K562 (cell line): ENCODE results near the gene CCDC88C. TPM values are rescaled to one million over a fixed set of nuclear protein-coding genes. Genes with fewer than 3 reads are reported as not detected.
A peak's percentile ranks its signal among the peaks of the same experiment; 100 is the strongest.

Source experiments
- ATAC-seq: fragments of 200-7000 bp; cut with Tn5 transposase; 3 replicates; pipeline ENCODE4 v1.9.1; 2020; ENCODE audit warnings: moderate library complexity
- BruUV-seq: library from RNA; stranded (reverse); fragments of 400-500 nt; replicated peaks from 2 replicates; lab custom pipeline; 2021; lab: Mats Ljungman, UMichigan
- CTCF ChIA-PET: fragments of 300-600 bp; formaldehyde crosslinking; extraction: SDS; loops from one replicate; lab custom pipeline; 2021; ENCODE audit warnings: low intra/inter-chr PET ratio; lab: Yijun Ruan, JAX
- POLR2A ChIA-PET: fragments of 300-600, 350-650 bp; sonication (Branson Sonifier 250); formaldehyde crosslinking; extraction: SDS; loops from one replicate; lab custom pipeline; 2021; ENCODE audit warnings: antibody characterized with exemption, inconsistent platforms; lab: Yijun Ruan, JAX
- DNase-seq, 4 experiments: peaks; one replicate each; pipeline versions ENCODE4 v3.0.0 to v3.0.0-alpha.2; 2011 to 2018; ENCODE audit warnings: low spot score in 3 of 4, mixed read lengths in 3 of 4; ENCODE audit errors: extremely low read depth in 1 of 4
- FAIRE-seq: peaks from 2 replicates; lab custom pipeline; 2011; peaks lifted over from hg19 to GRCh38; lab: Jason Lieb, UNC
- H2AFZ ChIP-seq: 2 replicates; pipeline ENCODE4 v1.6.0; 2011; ENCODE audit warnings: low read depth, low read length, control low read depth, inconsistent platforms
- H3K27ac ChIP-seq: fragments of 200-600 bp; 3 replicates; pipeline ENCODE4 v1.8.0; 2011; ENCODE audit warnings: low read depth, mild to moderate bottlenecking, control low read depth, inconsistent platforms, low read length, moderate library complexity, mixed read lengths; ENCODE audit errors: extremely low read depth
- H3K27me3 ChIP-seq, 2 experiments: fragments of 300-600 bp in 1 of 2; 2 replicates in 1 of 2; 3 replicates in 1 of 2; pipeline versions ENCODE4 v1.6.0 to v1.8.0; 2011; ENCODE audit warnings: inconsistent platforms in 2 of 2, low read length in 2 of 2, mild to moderate bottlenecking in 1 of 2, mixed read lengths in 1 of 2, moderate library complexity in 1 of 2; ENCODE audit not compliant: control insufficient read depth in 2 of 2, insufficient read depth in 2 of 2
- H3K36me3 ChIP-seq: fragments of 300-600 bp; 3 replicates; pipeline ENCODE4 v1.8.0; 2011; ENCODE audit warnings: mild to moderate bottlenecking, low read length, inconsistent platforms; ENCODE audit not compliant: control insufficient read depth, insufficient read depth
- H3K4me1 ChIP-seq, 2 experiments: fragments of 200-600 bp in 1 of 2; replicated peaks in 1 of 2; 2 replicates in 1 of 2; 3 replicates in 1 of 2; pipeline versions ENCODE4 v1.5.1 to v1.8.0; 2011; ENCODE audit warnings: inconsistent platforms in 2 of 2, low read length in 2 of 2, mild to moderate bottlenecking in 1 of 2, mixed read lengths in 1 of 2, moderate library complexity in 1 of 2; ENCODE audit not compliant: control insufficient read depth in 2 of 2, insufficient read depth in 2 of 2
- H3K4me2 ChIP-seq: 2 replicates; pipeline ENCODE4 v1.6.1; 2011; ENCODE audit warnings: low read length, control low read depth, inconsistent platforms, mixed read lengths; ENCODE audit not compliant: insufficient read depth
- H3K4me3 ChIP-seq: fragments of 200-600 bp; sonication (generic), shearing (Covaris generic); 2 replicates; pipeline ENCODE4 v1.5.1; 2016; ENCODE audit warnings: control low read depth, inconsistent platforms
- H3K79me2 ChIP-seq: fragments of 200-600 bp; 3 replicates; pipeline ENCODE4 v1.8.0; 2011; ENCODE audit warnings: low read length, inconsistent platforms; ENCODE audit not compliant: control insufficient read depth, insufficient read depth
- H3K9ac ChIP-seq, 2 experiments: 2 replicates each; pipeline versions ENCODE4 v1.6.0 to v1.6.1; 2011; ENCODE audit warnings: low read depth in 2 of 2, low read length in 2 of 2, control low read depth in 1 of 2, inconsistent platforms in 1 of 2, mild to moderate bottlenecking in 1 of 2, mixed read lengths in 1 of 2; ENCODE audit not compliant: insufficient read depth in 1 of 2
- H3K9me1 ChIP-seq: one replicate; pipeline ENCODE4 v1.6.0; 2011; ENCODE audit warnings: inconsistent platforms, mild to moderate bottlenecking, low read length, moderate library complexity; ENCODE audit not compliant: control insufficient read depth, insufficient read depth
- H3K9me3 ChIP-seq: replicated peaks from 2 replicates; pipeline ENCODE4 v1.5.1; 2011; ENCODE audit warnings: low read depth, low read length, inconsistent platforms; ENCODE audit not compliant: control insufficient read depth, insufficient read depth
- H4K20me1 ChIP-seq: replicated peaks from 2 replicates; pipeline ENCODE4 v1.6.1; 2011; ENCODE audit warnings: low read length, inconsistent platforms, mixed read lengths; ENCODE audit not compliant: control insufficient read depth, insufficient read depth
- BCOR ChIP-seq: fragments of 450-650 bp; IDR thresholded peaks from 2 replicates; pipeline ENCODE4 v1.6.1; 2016
- CBFA2T2 ChIP-seq: fragments of 450-650 bp; conservative IDR thresholded peaks from 2 replicates; pipeline ENCODE4 v1.6.1; 2017; ENCODE audit warnings: mild to moderate bottlenecking
- CHCHD3 ChIP-seq: fragments of 250-450 bp; sonication (Bioruptor Pico); IDR thresholded peaks from 2 replicates; pipeline ENCODE4 v2.1.2; 2022; ENCODE audit warnings: mild to moderate bottlenecking
- ESRRB ChIP-seq: fragments of 250-450 bp; sonication (Bioruptor Pico); IDR thresholded peaks from 2 replicates; pipeline ENCODE4 v1.5.0; 2020; ENCODE audit warnings: mild to moderate bottlenecking, moderate library complexity, borderline replicate concordance
- FOXA1 ChIP-seq: fragments of 450-650 bp; IDR thresholded peaks from 2 replicates; pipeline ENCODE4 v1.6.1; 2016; ENCODE audit warnings: mild to moderate bottlenecking, borderline replicate concordance
- FOXK1 ChIP-seq: sonication (generic); formaldehyde crosslinking; IDR thresholded peaks from 2 replicates; pipeline ENCODE4 v1.8.0; 2022; ENCODE audit warnings: missing genetic modification reagents, mild to moderate bottlenecking, borderline replicate concordance
- GABPB2 ChIP-seq: fragments of 250-450 bp; sonication (Bioruptor Pico); conservative IDR thresholded peaks from 2 replicates; pipeline ENCODE4 v1.5.1; 2021; ENCODE audit warnings: mild to moderate bottlenecking
- HDAC2 ChIP-seq: fragments of 450-650 bp; IDR thresholded peaks from 2 replicates; pipeline ENCODE4 v1.6.1; 2016; ENCODE audit warnings: mild to moderate bottlenecking
- ILF3 ChIP-seq: fragments of 450-650 bp; IDR thresholded peaks from 2 replicates; pipeline ENCODE4 v1.6.1; 2018; ENCODE audit warnings: antibody characterized with exemption, mild to moderate bottlenecking, moderate library complexity, borderline replicate concordance
- PHB ChIP-seq: fragments of 250-450 bp; sonication (Bioruptor Pico); IDR thresholded peaks from 2 replicates; pipeline ENCODE4 v1.5.0; 2021
- RAD51 ChIP-seq: fragments of 450-650 bp; IDR thresholded peaks from 2 replicates; pipeline ENCODE4 v1.7.1; 2016; ENCODE audit warnings: low read depth, mild to moderate bottlenecking, borderline replicate concordance
- TAF9B ChIP-seq: fragments of 450-650 bp; IDR thresholded peaks from 2 replicates; pipeline ENCODE4 v1.6.1; 2018; ENCODE audit warnings: mild to moderate bottlenecking; ENCODE audit not compliant: partially characterized antibody
- TFE3 ChIP-seq: fragments of 450-650 bp; formaldehyde crosslinking; IDR thresholded peaks from 2 replicates; pipeline ENCODE4 v1.4.0; 2020; ENCODE audit warnings: mild to moderate bottlenecking, mixed read lengths
- USF1 ChIP-seq: sonication (generic); formaldehyde crosslinking; IDR thresholded peaks from 2 replicates; pipeline ENCODE4 v1.9.0; 2022; ENCODE audit warnings: mild to moderate bottlenecking, missing genetic modification reagents
- ZNF124 ChIP-seq: sonication (generic); formaldehyde crosslinking; IDR thresholded peaks from 2 replicates; pipeline ENCODE4 v1.8.1; 2022; ENCODE audit warnings: missing genetic modification reagents
- ZNF143 ChIP-seq: sonication (generic); formaldehyde crosslinking; IDR thresholded peaks from 2 replicates; pipeline ENCODE4 v1.9.0; 2022; ENCODE audit warnings: mild to moderate bottlenecking, missing genetic modification reagents
- WGBS: fragments of 100-300 bp; shearing (Covaris generic); methylation state at CpG from one replicate; pipeline ENCODE4 v1.1.6; 2016; ENCODE audit warnings: low coverage, mixed read lengths; ENCODE audit not compliant: insufficient coverage; ENCODE audit errors: missing lambda C conversion rate; 5-methylcytosine and 5-hydroxymethylcytosine counted together
- in situ Hi-C: fragments of 300-500 bp; cut with MboI; formaldehyde crosslinking; loops from 4 replicates; pipeline ENCODE4 v1.15.0; 2018; ENCODE audit warnings: inconsistent platforms, mixed read lengths
- intact Hi-C: fragments of 100-400 bp; cut with micrococcal nuclease; formaldehyde crosslinking; loops from 2 replicates; pipeline ENCODE4 v1.14.2; 2022
- polyA plus RNA-seq, 8 experiments: library from polyadenylated mRNA; depleted of rRNA in 4 of 8; stranded (reverse) in 5 of 8; unstranded in 3 of 8; fragments of >200 nt; fragmentation: Nextera tagmentation in 2 of 8; fragmentation: Illumina TruSeq in 1 of 8; extraction: Ambion mirVana in 2 of 8; extraction: Trizol in 1 of 8; gene quantifications; 2 replicates each; pipeline versions ENCODE4 v1.2.1 to v1.2.3, GENCODE V29; 2011 to 2014; ENCODE audit warnings: inconsistent platforms in 1 of 8, missing spikeins in 1 of 8
- total RNA-seq, 7 experiments: library from RNA; depleted of rRNA in 6 of 7; stranded (reverse); fragments of >200 nt in 6 of 7; fragmentation: Illumina TruSeq in 2 of 7; extraction: Trizol in 2 of 7; gene quantifications; 2 replicates each; pipeline versions ENCODE4 v1.2.1 to v1.2.3, GENCODE V29; 2011 to 2021; ENCODE audit warnings: low replicate concordance in 1 of 7
- TF ChIP-seq, protein P1 (sequence below): sonication (generic); formaldehyde crosslinking; IDR thresholded peaks from 2 replicates; pipeline ENCODE4 v1.5.0; 2020; ENCODE audit warnings: missing genetic modification reagents
- TF ChIP-seq, protein P2 (sequence below): fragments of 450-650 bp; formaldehyde crosslinking; IDR thresholded peaks from 2 replicates; pipeline ENCODE4 v1.4.0; 2020; ENCODE audit warnings: mild to moderate bottlenecking, moderate library complexity

The CCDC88C gene
- total and polyA plus RNA-seq, 9 of the 15 experiments (the other 6 are each of a cell fraction or from before 2014, with no cell fraction given): 0.62 to 22.5 (median 10.7) TPM

DNA sequence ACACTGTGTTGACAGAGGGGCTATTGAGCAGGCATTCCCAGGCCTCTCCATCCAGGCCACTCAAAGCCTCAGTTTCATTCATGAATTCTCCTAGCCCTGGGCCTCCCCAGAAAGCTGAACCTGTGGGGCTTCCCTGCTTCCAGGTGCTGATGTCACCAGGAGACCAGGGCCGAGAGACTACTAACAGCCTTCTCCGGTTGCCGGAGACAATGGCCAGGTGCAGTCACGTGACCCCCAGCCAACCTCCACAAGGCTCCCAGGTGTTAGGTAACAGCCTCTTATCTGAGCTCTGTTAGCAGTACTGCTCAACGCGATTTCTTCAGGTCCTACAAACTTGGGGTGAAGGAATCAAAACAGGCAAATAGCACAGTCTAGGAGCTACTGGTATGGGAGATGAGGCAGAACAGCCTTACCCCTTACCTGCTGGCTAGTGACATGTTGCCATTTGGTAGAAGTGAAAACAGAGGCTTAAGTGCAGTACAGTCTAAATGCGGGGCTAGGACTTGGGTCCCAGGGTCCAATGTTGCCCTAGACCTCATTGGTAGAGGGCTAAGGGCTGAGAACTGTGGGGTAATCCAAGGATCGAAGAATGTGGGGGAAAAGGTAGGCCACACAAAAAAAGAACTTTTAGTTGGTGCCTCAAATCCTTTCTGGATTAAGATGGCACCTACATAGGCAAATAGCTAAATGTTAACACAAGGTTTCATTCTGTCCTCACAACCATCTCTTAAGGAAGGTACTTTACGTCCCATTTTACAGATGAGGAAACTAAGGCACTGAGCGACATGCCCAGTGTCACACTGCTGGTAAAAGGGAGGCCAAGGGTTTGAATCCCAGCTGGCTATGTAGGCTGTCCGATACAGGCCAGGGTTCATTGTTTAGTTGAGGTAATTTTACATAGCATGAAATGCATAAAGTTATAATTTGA lies 3.8 kb downstream of the CCDC88C start:
- CTCF ChIA-PET: no interaction called here
- peaks cover 42% of the 10 kb centered on the region; the same call in 2 of the 3 replicates for H3K36me3 ChIP-seq
- H3K4me3 ChIP-seq: no peak overlapping the region
- H3K27ac ChIP-seq: no peak overlapping the region
- H3K27me3 ChIP-seq: no peaks in the 10 kb centered on the region
- in situ Hi-C loops: no loop called here
- peaks cover 18% of the 10 kb centered on the region in 2 experiments; a peak in 4 of 5 replicates for H3K4me1 ChIP-seq
- H3K79me2 ChIP-seq: peaks cover 60% of the 10 kb centered on the region
- POLR2A ChIA-PET: interaction anchor here (0.6 to 3.7 kb wide), 2 partner anchors 11 to 49 kb away, joined by 4 to 16 read pairs; no protein-coding TSS in a partner anchor
- BruUV-seq: no TSS peak
- H3K9me1 ChIP-seq: no peaks in the 10 kb centered on the region
- no peak for FAIRE-seq
- WGBS: 73% methylated on average over 11 of the region's 11 CpGs
- H3K4me2 ChIP-seq: no peak overlapping the region
- peak overlapping the region in 1 of 2 experiments; percentile 71; a peak in 1 of 4 replicates for H3K9ac ChIP-seq
- H3K9me3 ChIP-seq: no peaks in the 10 kb centered on the region
- H2AFZ ChIP-seq: no peak overlapping the region
- DNase-seq: no peak
- H4K20me1 ChIP-seq: no peaks in the 10 kb centered on the region
- no peak for ATAC-seq
- intact Hi-C loops: loop anchor here (10.0 kb wide), 1 partner anchor 239 kb away; no protein-coding TSS in a partner anchor
- peak; percentile 38 for TF ChIP-seq CBFA2T2
- TF ChIP-seq GABPB2 (CRISPR knock-in tag): no peak
- TF ChIP-seq RAD51: peak; percentile 71; the same call in 1 of the 2 replicates
- TF ChIP-seq ZNF124 (CRISPR knock-in tag): no peak
- TF ChIP-seq USF1 (CRISPR knock-in tag): peak; percentile 57; the same call in 1 of the 2 replicates
- no peak for TF ChIP-seq CHCHD3
- TF ChIP-seq, protein P1, sequence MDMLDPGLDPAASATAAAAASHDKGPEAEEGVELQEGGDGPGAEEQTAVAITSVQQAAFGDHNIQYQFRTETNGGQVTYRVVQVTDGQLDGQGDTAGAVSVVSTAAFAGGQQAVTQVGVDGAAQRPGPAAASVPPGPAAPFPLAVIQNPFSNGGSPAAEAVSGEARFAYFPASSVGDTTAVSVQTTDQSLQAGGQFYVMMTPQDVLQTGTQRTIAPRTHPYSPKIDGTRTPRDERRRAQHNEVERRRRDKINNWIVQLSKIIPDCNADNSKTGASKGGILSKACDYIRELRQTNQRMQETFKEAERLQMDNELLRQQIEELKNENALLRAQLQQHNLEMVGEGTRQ (CRISPR knock-in tag): peak; percentile 44
- TF ChIP-seq ILF3: no peak
- TF ChIP-seq HDAC2: no peak
- no peak for TF ChIP-seq TAF9B
- no peak for TF ChIP-seq ZNF143 (CRISPR knock-in tag)
- TF ChIP-seq, protein P2, sequence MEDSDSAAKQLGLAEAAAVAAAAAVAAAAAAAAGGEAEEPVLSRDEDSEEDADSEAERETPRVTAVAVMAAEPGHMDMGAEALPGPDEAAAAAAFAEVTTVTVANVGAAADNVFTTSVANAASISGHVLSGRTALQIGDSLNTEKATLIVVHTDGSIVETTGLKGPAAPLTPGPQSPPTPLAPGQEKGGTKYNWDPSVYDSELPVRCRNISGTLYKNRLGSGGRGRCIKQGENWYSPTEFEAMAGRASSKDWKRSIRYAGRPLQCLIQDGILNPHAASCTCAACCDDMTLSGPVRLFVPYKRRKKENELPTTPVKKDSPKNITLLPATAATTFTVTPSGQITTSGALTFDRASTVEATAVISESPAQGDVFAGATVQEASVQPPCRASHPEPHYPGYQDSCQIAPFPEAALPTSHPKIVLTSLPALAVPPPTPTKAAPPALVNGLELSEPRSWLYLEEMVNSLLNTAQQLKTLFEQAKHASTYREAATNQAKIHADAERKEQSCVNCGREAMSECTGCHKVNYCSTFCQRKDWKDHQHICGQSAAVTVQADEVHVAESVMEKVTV (CRISPR knock-in tag): no peak
- peak; percentile 53; the same call in 1 of the 2 replicates for TF ChIP-seq BCOR
- no peak for TF ChIP-seq ESRRB (CRISPR knock-in tag)
- TF ChIP-seq FOXA1: no peak
- TF ChIP-seq FOXK1: no peak
- no peak for TF ChIP-seq PHB (CRISPR knock-in tag)
- peak; percentile 42; the same call in 1 of the 2 replicates for TF ChIP-seq TFE3 (CRISPR knock-in tag)
